ENCODE results near the gene STAB2.

The STAB2 gene

GRCh38 chr12:103546959-103547358 is 40.1 kb upstream of the STAB2 start:
- DNase-seq (ENCODE audit: low spot score) (no peak), ATAC-seq (ENCODE audit: low read depth) (no peak)
- Histone ChIP-seq H3K4me3 (ENCODE audit: severe bottlenecking) (no peak overlapping the region), H3K4me1 (ENCODE audit: insufficient read depth, poor library complexity, severe bottlenecking) (no peaks in the 10 kb centered on the region), H3K9me3 (ENCODE audit: severe bottlenecking) (no peaks in the 10 kb centered on the region), H3K27me3 (ENCODE audit: insufficient read depth, poor library complexity, severe bottlenecking) (no peaks in the 10 kb centered on the region), H3K36me3 (ENCODE audit: low read depth) (no peaks in the 10 kb centered on the region), H3K27ac (ENCODE audit: poor library complexity, severe bottlenecking) (no peak overlapping the region)
- TF ChIP-seq, protein P1, sequence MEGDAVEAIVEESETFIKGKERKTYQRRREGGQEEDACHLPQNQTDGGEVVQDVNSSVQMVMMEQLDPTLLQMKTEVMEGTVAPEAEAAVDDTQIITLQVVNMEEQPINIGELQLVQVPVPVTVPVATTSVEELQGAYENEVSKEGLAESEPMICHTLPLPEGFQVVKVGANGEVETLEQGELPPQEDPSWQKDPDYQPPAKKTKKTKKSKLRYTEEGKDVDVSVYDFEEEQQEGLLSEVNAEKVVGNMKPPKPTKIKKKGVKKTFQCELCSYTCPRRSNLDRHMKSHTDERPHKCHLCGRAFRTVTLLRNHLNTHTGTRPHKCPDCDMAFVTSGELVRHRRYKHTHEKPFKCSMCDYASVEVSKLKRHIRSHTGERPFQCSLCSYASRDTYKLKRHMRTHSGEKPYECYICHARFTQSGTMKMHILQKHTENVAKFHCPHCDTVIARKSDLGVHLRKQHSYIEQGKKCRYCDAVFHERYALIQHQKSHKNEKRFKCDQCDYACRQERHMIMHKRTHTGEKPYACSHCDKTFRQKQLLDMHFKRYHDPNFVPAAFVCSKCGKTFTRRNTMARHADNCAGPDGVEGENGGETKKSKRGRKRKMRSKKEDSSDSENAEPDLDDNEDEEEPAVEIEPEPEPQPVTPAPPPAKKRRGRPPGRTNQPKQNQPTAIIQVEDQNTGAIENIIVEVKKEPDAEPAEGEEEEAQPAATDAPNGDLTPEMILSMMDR (IDR thresholded peaks at IDR 0.05; ENCODE audit: poor library complexity, severe bottlenecking) = no peak

DNA sequence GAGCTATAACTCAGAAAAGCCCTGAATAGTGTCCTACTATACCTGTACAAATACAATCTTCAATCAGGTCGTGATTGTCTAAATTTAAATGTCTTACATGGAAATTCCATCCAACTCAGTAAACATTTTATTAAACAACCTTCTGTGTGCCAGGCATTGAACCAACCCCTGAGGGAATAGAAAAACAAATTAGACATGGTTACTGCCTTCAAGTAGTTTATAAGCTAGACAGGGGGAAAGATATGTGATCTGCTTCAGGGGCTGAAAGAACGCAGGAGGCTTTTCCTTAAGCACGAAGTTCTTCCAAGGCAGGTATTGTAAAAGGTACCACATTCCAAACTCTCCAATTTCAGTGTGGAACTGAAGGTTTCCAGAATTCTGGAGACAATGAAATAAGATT is 39.7 kb upstream of the STAB2 start:
- Histone ChIP-seq H3K9me3 (ENCODE audit: severe bottlenecking) (no peaks in the 10 kb centered on the region), H3K27me3 (ENCODE audit: insufficient read depth, poor library complexity, severe bottlenecking) (no peaks in the 10 kb centered on the region), H3K36me3 (ENCODE audit: low read depth) (no peaks in the 10 kb centered on the region), H3K4me3 (ENCODE audit: severe bottlenecking) (no peak overlapping the region), H3K4me1 (ENCODE audit: insufficient read depth, poor library complexity, severe bottlenecking) (no peaks in the 10 kb centered on the region), H3K27ac (ENCODE audit: poor library complexity, severe bottlenecking) (no peak overlapping the region)
- ATAC-seq (ENCODE audit: low read depth) (no peak), DNase-seq (ENCODE audit: low spot score) (no peak)
- TF ChIP-seq, protein P1 (IDR thresholded peaks at IDR 0.05; ENCODE audit: poor library complexity, severe bottlenecking) = no peak

- H3K9me3 ChIP-seq (ENCODE audit: severe bottlenecking) = no peaks in the 10 kb centered on the region
- no peaks in the 10 kb centered on the region for H3K4me1 ChIP-seq (ENCODE audit: insufficient read depth, poor library complexity, severe bottlenecking)
- H3K36me3 ChIP-seq (ENCODE audit: low read depth) = no peaks in the 10 kb centered on the region
- TF ChIP-seq, protein P1 (IDR thresholded peaks at IDR 0.05; ENCODE audit: poor library complexity, severe bottlenecking) = no peak
- no peak for DNase-seq (ENCODE audit: low spot score)
- ATAC-seq (ENCODE audit: low read depth) = no peak
- no peaks in the 10 kb centered on the region for H3K27me3 ChIP-seq (ENCODE audit: insufficient read depth, poor library complexity, severe bottlenecking)
- no peak overlapping the region for H3K27ac ChIP-seq (ENCODE audit: poor library complexity, severe bottlenecking)
- H3K4me3 ChIP-seq (ENCODE audit: severe bottlenecking) = no peak overlapping the region
Observed at GRCh38 chr12:103547929-103548328, 39.1 kb upstream of the STAB2 start.

DNA sequence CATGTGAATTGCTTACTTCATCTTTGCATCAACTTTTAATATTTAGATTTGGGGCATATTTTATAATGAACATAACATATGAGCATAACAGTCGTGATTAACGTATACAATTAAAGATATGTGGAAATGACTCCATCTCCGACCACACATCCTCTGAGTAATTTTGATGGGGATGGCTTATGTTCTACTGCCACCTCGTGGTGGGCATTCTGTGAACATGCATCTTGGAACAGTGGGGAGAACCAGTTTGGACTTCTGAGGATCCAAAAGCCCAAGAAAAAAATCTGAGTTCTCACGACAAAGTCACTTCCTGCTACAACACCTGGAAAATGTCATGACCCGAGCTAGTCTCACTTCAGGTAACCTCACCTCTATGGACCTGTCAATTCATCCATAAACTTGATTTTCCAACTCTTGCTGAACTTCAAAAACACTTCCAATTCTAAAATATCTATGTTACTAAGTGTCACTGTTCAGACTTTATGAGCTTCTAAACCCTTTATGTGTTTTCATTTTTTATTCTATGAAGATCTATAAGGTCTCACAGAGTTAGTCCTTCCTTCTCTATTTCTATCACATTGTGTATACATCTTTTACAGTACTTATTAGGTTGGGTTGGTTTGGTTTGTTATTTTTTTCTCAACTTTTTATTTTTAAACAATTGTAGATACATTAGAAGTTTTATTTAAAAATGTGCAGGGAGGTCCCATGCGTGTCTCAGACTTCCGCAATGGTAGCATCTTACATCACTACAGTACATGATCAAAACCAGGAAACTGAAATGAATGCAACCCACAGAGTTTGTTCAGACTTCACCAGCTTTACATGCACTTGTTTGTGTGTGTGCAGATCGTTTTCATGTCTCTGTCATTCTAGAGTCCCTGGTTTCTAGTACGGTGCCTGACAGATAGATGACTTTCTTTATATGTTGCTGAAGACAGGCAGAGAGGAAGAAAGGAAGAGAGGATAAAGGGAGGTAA is 38.2 kb upstream of the STAB2 start:
- Histone ChIP-seq H3K9me3 (ENCODE audit: severe bottlenecking) (no peaks in the 10 kb centered on the region), H3K27me3 (ENCODE audit: insufficient read depth, poor library complexity, severe bottlenecking) (no peaks in the 10 kb centered on the region), H3K4me1 (ENCODE audit: insufficient read depth, poor library complexity, severe bottlenecking) (no peaks in the 10 kb centered on the region), H3K4me3 (ENCODE audit: severe bottlenecking) (no peak overlapping the region), H3K36me3 (ENCODE audit: low read depth) (no peaks in the 10 kb centered on the region), H3K27ac (ENCODE audit: poor library complexity, severe bottlenecking) (no peak overlapping the region)
- no peak for DNase-seq (ENCODE audit: low spot score)
- ATAC-seq (ENCODE audit: low read depth) = peak; percentile 92
- TF ChIP-seq, protein P1 (IDR thresholded peaks at IDR 0.05; ENCODE audit: poor library complexity, severe bottlenecking) = peak; percentile 89

All from RWPE2 (cell line).